ENCODE data around the gene RYR1.
"Not testable (repeated sequence)": the region's sequence is repeated elsewhere in the genome, so short reads cannot be mapped to it uniquely, and the experiment has no call there.

The RYR1 gene

DNA sequence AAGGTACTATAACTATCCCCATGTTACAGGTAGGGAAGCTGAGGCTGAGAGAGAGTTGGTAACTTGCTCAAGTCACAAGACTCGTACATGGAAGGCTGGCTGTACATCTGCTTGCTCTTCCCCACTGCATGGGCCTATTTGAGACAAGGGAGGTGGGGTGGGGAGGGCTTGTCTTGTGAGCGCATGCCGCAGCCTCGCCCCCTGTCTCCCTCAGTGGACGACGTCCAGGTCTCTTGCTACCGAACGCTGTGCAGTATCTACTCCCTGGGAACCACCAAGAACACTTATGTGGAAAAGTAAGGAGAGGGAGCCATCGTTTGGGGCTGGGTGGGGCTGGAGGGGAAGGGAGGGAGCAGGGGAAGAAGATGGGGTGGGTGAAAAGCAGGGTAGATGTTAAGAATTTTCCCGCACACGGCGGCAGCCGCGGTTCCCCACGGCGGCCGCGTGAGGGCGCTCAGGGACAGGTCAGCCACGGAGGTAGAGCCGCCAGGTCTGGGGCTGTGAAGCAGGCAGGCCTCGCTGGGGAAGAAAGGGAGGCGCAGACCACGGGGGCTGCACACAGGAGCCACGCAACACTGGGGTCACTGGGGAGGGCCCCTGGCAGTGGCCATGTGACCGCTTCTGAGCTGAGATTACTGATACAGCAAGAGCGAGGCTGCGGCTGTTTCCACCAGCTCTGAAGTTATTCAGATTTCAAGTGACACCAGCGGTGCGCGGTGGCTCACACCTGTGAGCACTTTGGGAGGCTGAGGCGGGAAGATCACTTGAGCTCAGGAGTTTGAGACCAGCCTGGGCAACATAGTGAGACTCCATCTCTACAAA lies 81.5 kb downstream of the RYR1 start:
- peak; percentile 84 for ATAC-seq

DNA sequence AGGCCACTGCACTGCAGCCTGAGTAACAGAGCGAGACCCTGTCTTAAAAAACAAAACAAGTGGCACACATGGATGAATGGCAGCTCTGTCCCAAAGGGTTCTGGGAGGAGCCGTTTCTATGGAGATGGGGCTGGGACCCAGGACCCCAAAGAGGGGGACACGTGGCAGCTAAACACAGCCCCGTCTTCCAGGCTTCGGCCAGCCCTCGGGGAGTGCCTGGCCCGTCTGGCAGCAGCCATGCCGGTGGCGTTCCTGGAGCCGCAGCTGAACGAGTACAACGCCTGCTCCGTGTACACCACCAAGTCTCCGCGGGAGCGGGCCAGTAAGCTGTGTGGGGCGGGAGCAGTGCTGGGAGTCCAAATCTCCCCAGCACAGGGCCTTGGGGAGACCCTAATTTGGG lies 82.4 kb downstream of the RYR1 start:
- no peak for DNase-seq
- no peak for ATAC-seq

More for the DNA sequence above, 81.5 kb downstream of the RYR1 start:
- DNase-seq = peak; percentile 80

DNA sequence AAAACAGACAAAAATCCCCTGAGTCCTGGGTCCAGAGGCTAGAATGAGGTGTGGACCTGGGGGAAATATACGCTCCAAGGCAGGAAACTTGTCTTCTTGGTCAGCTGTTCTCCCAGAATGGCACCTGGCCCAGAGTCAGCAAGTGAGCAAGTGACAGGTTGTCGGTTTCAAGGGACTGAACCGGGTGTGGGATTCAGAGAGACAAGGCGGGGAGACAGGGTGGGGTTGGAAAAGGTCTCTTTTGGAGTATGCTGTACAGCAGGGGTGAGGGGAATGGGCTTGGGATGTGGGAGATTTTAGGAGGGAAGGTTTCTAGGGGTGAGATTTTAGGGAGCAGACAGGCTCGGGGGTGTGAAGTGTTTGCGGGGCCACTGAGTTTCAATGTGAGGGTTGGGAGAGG lies 83.3 kb downstream of the RYR1 start:
- ATAC-seq = no peak
- DNase-seq = no peak

DNA sequence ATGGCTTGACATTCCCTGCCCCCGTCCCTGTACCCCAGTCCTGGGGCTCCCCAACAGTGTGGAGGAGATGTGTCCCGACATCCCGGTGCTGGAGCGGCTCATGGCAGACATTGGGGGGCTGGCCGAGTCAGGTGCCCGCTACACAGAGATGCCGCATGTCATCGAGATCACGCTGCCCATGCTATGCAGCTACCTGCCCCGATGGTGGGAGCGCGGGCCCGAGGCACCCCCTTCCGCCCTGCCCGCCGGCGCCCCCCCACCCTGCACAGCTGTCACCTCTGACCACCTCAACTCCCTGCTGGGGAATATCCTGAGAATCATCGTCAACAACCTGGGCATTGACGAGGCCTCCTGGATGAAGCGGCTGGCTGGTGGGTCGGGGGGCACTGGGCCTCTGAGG lies 83.8 kb downstream of the RYR1 start:
- DNase-seq = no peak
- ATAC-seq = no peak

DNA sequence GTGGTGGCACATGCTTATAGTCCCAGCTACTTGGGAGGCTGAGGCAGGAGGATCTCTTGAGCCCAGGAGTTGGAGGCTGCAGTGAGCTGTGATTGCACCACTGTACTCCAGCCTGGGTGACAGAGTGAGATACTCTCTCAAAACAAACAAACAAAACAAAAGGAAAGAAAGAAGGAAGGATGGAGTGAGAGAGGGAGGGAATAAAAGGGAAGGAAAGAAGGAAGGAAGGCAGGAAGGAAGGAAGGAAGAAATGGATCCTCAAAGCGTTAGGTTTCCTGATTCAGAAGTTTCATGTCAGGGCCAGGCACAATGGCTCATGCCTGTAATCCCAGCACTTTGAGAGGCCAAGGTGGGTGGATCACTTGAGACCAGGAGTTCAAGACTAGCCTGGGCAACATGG lies 84.5 kb downstream of the RYR1 start:
- ATAC-seq = not testable (repeated sequence)

DNA sequence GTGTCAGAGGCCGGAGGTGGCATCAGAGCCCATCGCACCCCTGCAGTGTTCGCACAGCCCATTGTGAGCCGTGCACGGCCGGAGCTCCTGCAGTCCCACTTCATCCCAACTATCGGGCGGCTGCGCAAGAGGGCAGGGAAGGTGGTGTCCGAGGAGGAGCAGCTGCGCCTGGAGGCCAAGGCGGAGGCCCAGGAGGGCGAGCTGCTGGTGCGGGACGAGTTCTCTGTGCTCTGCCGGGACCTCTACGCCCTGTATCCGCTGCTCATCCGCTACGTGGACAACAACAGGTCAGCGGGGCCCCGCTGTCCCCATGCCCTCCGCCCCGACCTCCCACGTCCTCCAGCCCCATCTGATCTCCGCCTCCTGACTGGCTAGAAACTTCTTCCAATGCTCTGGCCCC lies 85.7 kb downstream of the RYR1 start:
- ATAC-seq (no peak), DNase-seq (no peak)

More for the DNA sequence above, 84.5 kb downstream of the RYR1 start:
- DNase-seq = not testable (repeated sequence)

DNA sequence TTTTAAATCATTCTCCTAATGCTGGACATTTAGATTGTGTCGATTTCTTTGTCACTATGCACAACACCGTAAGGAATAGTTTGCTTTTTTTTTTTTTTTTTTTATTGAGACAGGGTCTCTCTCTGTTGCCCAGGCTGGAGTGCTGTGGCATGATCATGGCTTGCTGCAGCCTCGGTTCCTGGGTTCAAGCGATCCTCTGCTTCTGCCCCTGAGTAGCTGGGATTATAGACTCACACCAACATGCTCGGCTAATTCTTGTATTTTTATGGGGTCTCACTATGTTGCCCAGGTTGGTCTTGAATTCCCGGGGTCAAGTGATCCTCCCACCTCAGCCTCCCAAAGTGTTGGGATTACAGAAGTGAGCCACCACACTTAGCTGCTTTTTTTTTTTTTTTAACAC lies 86.5 kb downstream of the RYR1 start:
- ATAC-seq (no peak), DNase-seq (no peak)

DNA sequence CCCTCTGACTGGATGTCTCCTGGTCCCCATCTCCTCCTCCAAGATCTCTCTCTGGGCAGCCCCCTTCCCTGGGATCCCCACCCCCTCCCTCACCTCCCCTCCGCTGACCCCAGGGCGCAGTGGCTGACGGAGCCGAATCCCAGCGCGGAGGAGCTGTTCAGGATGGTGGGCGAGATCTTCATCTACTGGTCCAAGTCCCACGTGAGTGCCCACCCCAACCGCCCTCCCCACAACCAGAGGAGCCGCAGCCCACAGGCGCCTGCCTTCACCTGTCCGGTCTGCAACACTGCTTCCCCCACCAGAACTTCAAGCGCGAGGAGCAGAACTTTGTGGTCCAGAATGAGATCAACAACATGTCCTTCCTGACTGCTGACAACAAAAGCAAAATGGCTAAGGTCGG lies 89.4 kb downstream of the RYR1 start:
- DNase-seq = no peak
- no peak for ATAC-seq

DNA sequence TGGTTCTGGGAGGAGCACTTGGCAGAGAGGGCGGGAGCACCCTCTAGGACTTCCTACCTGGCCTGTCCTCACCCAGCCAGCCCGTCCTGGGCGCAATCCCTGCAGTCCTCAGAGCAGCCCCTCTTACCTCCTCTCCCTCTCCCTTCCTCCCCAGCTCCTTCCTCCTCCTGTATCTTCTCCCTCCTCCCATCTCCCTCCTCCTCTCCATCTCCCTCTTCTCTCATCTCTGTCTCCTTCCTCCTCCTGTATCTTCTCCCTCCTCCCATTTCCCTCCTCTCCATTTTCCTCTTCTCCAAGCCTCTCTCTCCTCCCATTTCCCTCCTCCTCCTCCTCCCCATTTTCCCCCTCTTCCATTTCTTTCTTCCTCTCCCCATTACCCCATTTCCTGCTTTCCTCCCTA lies 89.8 kb downstream of the RYR1 start:
- DNase-seq (no peak), ATAC-seq (no peak)

DNA sequence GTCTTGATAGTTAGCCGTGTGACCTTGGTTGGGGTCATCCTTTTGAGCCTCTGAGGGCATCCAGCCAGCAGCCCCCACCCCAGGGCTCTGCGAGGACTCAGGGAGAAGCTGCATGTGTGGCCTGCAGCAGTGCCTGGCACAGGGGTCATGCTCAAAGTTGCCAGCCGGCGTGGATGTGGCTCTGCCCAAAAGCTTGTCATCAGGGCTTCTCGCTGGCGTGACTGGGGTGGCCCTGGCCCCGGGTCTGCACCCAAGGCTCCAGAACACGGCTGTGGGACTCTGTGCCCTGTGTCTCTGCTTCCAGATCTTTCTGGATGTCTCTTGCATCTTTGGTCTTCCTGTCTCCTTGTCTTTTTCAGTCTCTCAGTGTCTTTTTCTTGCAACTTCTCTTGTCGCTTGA lies 90.9 kb downstream of the RYR1 start:
- ATAC-seq (no peak), DNase-seq (no peak)

DNA sequence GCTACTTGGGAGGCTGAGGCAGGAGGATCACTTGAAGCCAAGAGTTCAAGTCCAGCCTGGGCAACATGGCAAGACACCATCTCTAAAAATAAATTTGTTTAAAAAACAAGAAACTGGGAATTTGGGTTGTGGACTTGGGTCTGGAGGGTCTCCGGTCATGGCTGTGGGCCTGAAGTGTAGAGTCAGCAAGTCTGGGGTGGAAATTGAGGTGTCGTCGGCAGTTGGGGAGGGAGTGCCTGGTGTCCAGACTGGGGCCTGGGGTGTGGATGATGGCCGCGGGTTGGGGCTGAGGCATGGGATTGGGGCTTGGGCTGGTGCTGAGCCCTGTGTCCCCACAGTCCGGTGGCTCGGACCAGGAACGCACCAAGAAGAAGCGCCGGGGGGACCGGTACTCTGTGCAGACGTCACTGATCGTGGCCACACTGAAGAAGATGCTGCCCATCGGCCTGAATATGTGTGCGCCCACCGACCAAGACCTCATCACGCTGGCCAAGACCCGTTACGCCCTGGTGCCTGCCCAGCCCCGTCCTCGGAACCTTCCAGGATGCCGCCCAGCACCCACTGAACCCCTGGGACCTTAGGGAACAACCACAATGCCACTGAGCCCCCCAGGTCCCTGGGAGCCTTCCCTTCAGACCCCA lies 91.6 kb downstream of the RYR1 start:
- ATAC-seq (no peak), DNase-seq (no peak)

DNA sequence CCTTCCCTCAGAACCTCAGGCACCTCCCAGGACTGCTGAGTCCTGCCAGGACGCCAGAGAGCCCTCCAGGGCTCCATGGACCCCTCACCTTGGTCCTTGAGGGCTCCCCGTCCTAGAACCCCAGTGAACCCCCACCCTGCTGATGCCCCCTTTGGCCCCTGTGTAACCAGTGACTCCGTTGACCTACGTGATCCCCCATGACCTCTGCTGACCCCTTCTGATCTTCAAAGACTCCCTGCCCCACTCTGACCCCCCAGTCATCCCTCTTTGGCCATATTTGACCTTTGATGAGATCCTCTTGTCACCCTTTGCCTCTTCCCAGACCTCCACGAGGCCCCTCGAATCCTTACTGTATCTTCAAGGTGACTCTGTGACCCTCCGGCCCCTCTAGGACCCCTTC lies 92.9 kb downstream of the RYR1 start:
- ATAC-seq (no peak), DNase-seq (no peak)

DNA sequence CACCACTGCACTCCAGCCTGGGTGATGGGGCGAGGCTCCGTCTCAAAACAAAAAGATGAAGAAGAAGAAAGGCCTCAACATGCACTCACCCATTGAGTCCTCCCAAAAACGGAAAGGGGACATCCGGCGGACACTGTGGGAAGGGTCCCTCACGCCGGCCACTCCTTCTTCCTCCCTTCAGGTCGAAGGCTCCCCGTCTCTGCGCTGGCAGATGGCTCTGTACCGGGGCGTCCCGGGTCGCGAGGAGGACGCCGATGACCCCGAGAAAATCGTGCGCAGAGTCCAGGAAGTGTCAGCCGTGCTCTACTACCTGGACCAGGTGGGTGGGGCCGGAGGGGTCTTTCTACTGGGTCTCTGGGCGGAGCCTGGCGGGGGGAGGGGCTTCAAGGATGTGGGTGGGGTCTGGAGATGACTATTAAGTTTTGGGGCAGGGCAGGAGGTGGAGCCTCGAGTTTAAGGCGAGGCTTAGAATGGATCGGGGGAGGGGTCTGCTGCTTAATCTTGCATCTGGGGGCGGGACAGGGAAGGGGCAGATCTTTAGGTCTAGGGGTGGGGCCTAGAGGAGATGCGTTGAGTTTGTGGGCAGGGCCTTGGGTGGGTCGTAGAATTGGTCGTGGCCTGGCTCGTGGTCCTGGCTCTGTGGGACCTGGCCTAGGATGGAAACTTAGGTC lies 94.1 kb downstream of the RYR1 start:
- DNase-seq = no peak
- ATAC-seq = no peak

DNA sequence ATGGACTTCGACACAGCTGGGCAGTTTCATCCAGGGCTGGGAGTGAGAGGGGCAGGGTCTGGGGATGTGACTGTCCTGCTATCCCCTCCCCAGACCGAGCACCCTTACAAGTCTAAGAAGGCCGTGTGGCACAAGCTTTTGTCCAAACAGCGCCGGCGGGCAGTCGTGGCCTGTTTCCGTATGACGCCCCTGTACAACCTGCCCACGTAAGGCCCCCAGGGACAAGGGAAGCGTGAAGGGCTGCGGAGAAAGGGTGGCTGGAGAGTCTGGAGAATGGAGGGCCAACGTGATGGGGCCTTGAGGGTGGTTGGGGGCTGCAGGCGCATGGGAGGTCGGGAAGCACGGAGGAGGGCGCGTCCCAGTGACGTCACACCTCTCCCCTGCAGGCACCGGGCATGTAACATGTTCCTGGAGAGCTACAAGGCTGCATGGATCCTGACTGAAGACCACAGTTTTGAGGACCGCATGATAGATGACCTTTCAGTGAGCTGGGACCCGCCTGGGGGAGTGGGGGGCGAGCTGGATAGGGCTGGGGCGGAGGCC lies 94.8 kb downstream of the RYR1 start:
- no peak for ATAC-seq
- no peak for DNase-seq

DNA sequence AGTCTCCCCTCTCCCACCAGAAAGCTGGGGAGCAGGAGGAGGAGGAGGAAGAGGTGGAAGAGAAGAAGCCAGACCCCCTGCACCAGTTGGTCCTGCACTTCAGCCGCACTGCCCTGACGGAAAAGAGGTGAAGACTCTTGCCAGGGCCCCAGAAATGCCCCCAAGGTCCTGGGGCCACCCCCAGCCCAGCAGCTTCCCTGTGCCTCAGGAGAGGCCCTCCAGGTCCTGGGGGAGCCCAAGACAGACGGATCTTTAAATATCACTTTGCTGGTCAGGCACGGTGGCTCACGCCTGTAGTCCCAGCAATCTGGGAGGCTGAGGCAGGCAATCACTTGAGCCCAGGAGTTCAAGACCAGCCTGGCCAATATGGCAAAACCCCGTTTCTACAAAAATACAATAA lies 95.4 kb downstream of the RYR1 start:
- DNase-seq (no peak), ATAC-seq (no peak)

DNA sequence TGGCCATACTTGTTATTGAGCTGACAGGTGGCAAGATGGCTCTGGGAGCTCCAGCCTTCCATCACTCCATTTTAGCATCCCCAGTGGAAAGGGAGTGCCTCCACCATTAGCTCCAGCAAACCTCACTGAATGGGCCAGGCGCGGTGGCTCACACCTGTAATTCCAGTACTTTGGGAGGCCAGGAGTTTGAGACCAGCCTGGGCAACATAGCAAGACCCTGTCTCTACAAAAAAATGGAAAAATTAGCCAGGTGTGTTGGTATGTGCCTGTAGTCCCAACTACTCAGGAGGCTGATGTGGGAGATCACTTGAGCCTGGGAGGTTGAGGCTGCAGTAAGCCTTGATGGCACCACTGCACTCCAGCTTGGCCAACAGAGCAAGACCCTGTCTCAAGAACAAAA lies 98.0 kb downstream of the RYR1 start:
- DNase-seq (no peak), ATAC-seq (no peak)

DNA sequence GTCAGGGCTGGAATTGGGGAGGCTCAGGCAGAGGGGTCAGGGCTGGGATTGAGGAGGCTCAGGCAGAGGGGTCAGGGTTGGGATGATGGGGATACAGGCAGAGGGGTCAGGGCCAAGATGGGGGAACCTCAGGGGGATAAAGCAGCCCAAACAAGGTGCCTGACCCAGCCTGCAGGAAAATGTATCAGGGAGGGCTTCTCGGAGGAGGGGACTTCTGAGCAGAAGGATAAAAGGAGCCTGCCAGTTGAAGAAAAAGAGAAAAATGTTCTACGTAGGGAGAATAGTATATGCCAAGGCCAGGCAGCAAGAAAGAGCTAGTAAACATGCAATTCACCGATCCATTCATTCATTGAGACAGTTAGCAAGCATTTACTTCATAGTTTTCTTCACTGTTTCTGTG lies 99.4 kb downstream of the RYR1 start:
- DNase-seq (no peak), ATAC-seq (no peak)

DNA sequence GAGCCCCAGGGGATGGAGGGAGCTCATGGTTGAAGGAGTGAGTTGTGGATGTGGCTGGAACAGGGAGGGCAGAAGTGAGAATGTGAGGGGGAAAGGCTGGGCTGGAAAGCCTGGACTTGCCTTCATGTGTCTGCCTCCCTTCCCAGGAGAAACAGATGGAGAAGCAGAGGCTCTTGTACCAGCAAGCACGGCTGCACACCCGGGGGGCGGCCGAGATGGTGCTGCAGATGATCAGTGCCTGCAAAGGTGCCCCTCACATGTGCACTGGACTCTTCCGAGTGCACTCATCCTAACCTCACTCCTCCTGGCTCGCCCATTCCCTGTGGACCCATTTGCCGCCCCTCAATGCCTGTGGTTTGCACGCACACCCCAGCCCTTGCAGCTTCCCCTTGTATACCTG lies 101.1 kb downstream of the RYR1 start:
- DNase-seq = no peak
- no peak for ATAC-seq

DNA sequence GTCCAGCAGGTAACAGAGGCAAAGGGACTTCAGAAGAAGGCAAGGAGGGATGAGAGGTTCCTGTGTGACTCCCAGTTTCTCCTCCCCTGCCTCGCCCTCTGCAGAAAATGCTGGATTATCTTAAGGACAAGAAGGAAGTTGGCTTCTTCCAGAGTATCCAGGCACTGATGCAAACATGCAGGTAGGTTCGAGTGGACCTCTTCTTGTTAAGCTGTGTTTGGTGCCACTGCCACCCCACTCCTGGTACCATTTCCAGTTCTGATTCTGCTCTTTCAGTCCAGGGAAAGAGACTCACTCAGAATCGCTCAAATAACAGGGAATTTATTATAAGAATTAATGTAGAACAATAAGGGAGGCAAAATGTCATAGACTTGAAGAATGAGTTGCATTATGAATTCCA lies 101.7 kb downstream of the RYR1 start:
- ATAC-seq (no peak), DNase-seq (no peak)

DNA sequence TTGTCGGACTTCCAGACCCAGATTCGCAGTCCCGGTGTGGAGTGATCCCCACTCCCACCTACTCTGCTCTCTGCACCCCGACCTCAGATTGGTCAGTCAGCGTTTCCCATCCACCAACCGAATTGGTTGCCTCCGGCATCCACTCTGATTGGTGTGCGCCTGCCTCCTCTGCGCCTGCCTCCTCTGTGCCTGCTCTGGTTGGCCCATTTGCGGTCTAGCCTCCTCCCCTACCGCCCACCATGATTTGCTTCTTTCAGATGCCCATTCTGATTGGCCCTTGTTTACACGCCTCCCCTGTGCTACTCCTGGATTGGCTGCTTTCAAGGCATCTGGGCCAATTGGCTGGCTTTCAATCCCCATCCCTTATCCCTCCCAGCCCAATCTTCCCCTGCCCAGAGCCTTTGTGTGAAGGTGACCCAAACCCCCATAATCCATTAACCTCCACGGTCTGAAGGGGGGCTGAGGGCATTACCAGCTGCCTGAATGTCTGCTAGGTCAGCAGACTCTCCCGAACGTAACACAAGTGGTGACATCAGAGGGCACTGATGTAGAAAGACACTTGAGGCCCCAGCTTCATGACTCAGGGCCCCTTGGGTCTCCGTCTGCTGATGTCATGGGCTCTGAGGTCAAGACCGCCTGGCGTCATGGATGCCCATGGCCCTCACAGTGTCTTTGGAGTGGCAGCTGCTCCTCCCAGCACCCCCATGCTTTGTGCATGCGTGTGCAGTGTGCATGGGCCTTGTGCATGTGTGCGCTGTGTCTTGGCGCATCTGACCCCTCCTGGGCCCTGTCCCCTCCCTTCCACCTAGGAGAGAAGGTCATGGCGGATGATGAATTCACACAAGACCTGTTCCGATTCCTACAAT lies 103.8 kb downstream of the RYR1 start:
- DNase-seq = no peak

DNA sequence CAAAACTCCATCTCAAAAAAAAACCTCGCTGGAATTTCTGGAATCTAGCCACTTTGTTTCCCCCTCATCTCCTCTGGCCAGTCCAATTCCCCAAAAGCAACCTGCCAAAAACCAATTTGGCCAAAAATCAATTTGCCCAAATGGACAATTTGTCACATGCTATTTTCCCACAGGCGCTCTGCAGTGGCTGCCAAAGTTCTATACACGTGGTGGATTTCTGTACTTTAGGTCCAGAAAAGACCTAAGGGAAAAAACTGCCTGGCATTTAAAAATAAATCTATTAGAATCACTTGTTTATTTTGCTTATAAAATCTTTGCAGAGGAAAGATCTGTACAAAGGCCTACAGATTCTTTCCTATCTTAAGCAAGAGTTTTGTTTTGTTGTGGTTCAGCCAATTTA lies 104.9 kb downstream of the RYR1 start:
- no peak for DNase-seq
- no peak for ATAC-seq

More for the DNA sequence above, 103.8 kb downstream of the RYR1 start:
- ATAC-seq = peak; percentile 31

Measured in stimulated activated naive CD8-positive, alpha-beta T cell treated with anti-CD3 and anti-CD28 coated beads, Interleukin-15, Interleukin-2, amounts not matched to agents 100 U/mL and 50 U/mL, for 24 hours (primary cell).